Measurements from ENCODE around the gene STIP1.

GRCh38 chr11:64241491-64242374 lies 55.8 kb downstream of the STIP1 start:
- TF ChIP-seq CTCF (IDR thresholded peaks at IDR 0.05), result no peak
- no peak for TF ChIP-seq ZFX (IDR thresholded peaks at IDR 0.05; ENCODE audit: borderline replicate concordance)

Measured in 22Rv1 (cell line).